Panc1 (cell line): ENCODE data around the gene NCAM1. TPM values are rescaled to one million over a fixed set of nuclear protein-coding genes. Genes with fewer than 3 reads are reported as not detected.

Experiments
- ATAC-seq: fragments of 200-7000 bp; cut with Tn5 transposase; 2 replicates; pipeline ENCODE4 v1.9.1; 2020; ENCODE audit warnings: mild to moderate bottlenecking, moderate library complexity
- BruUV-seq: library from RNA; stranded (reverse); fragments of 400-500 nt; replicated peaks from 2 replicates; lab custom pipeline; 2021; lab: Mats Ljungman, UMichigan
- CTCF ChIA-PET: fragments of 300-600 bp; sonication (Branson Sonifier 250); formaldehyde crosslinking; loops from one replicate; lab custom pipeline; 2022; ENCODE audit warnings: antibody characterized with exemption; lab: Charles Lee
- POLR2A ChIA-PET: fragments of 300-600 bp; sonication (Branson Sonifier 250); formaldehyde crosslinking; loops from one replicate; lab custom pipeline; 2022; ENCODE audit warnings: antibody characterized with exemption; lab: Charles Lee
- DNase-seq: peaks from one replicate; pipeline ENCODE4 v3.0.0-alpha.2; 2010; ENCODE audit warnings: low read depth, low spot score
- H3K27ac ChIP-seq: 2 replicates; pipeline ENCODE4 v1.5.1; 2011; ENCODE audit warnings: mild to moderate bottlenecking, low read length, inconsistent platforms
- H3K27me3 ChIP-seq: fragments of 200-500 bp; sonication (Bioruptor generic); 2 replicates; pipeline ENCODE4 v1.6.0; 2014; ENCODE audit warnings: low read length, inconsistent platforms; ENCODE audit not compliant: control insufficient read depth, insufficient read depth
- H3K36me3 ChIP-seq: fragments of 200-500 bp; sonication (Bioruptor generic); 2 replicates; pipeline ENCODE4 v1.5.1; 2014; ENCODE audit warnings: inconsistent platforms, mild to moderate bottlenecking, low read length, moderate library complexity; ENCODE audit not compliant: control insufficient read depth, insufficient read depth
- H3K4me1 ChIP-seq: 2 replicates; pipeline ENCODE4 v1.5.1; 2011; ENCODE audit warnings: inconsistent platforms, mild to moderate bottlenecking, low read length, moderate library complexity; ENCODE audit not compliant: control insufficient read depth, insufficient read depth
- H3K4me3 ChIP-seq, 2 experiments: 2 replicates each; pipeline ENCODE4 v1.5.1; 2011 to 2012; ENCODE audit warnings: low read depth in 2 of 2, low read length in 2 of 2, mild to moderate bottlenecking in 2 of 2, inconsistent platforms in 1 of 2, moderate library complexity in 1 of 2
- H3K9me3 ChIP-seq: fragments of 200-500 bp; sonication (Bioruptor generic); 2 replicates; pipeline ENCODE4 v1.5.1; 2014; ENCODE audit warnings: low read depth, mild to moderate bottlenecking, inconsistent platforms, low read length, moderate library complexity; ENCODE audit not compliant: control insufficient read depth, insufficient read depth
- POLR2AphosphoS5 ChIP-seq: IDR thresholded peaks from 2 replicates; pipeline ENCODE4 v1.6.1; 2012; ENCODE audit warnings: mild to moderate bottlenecking, low read depth, low read length, moderate library complexity
- SIN3A ChIP-seq: IDR thresholded peaks from 2 replicates; pipeline ENCODE4 v1.6.1; 2012; ENCODE audit warnings: low read depth, mild to moderate bottlenecking, low read length, moderate library complexity, borderline replicate concordance; ENCODE audit not compliant: insufficient read depth
- TCF7L2 ChIP-seq: IDR thresholded peaks from 2 replicates; pipeline ENCODE4 v1.6.1; 2011; ENCODE audit warnings: mild to moderate bottlenecking, low read depth, low read length, inconsistent platforms
- in situ Hi-C: cut with HindIII; loops from 2 replicates; pipeline ENCODE4 v1.10.0; 2016; ENCODE audit warnings: low sequenced_read_pairs, low pct_unique_long_range_greater_than_20kb
- intact Hi-C: fragments of 100-400 bp; cut with micrococcal nuclease; formaldehyde crosslinking; loops from one replicate; pipeline ENCODE4 v1.10.0; 2022; ENCODE audit not compliant: unreplicated experiment
- total RNA-seq: library from RNA; stranded (reverse); gene quantifications from one replicate; pipeline ENCODE4 v1.2.1, GENCODE V29; 2021; ENCODE audit not compliant: unreplicated experiment
- TF ChIP-seq, protein P1 (sequence below), 2 experiments: IDR thresholded peaks; 2 replicates each; pipeline ENCODE4 v1.6.1; 2011 to 2012; ENCODE audit warnings: low read depth in 2 of 2, control low read depth in 1 of 2, low read length in 1 of 2, mild to moderate bottlenecking in 1 of 2, moderate library complexity in 1 of 2; ENCODE audit not compliant: insufficient read depth in 1 of 2
- TF ChIP-seq, protein P2 (sequence below): fragments of 450-650 bp; IDR thresholded peaks from 2 replicates; pipeline ENCODE4 v1.5.1; 2017; ENCODE audit warnings: mild to moderate bottlenecking

NCAM1 gene
- total RNA-seq, 1 experiment from 2014 or later, result 0.18 TPM

GRCh38 chr11:113261709-113262475 lies 300.7 kb downstream of the NCAM1 start:
- Histone ChIP-seq H3K4me1 (no peaks in the 10 kb centered on the region), H3K27ac (no peak overlapping the region), H3K27me3 (no peaks in the 10 kb centered on the region), H3K9me3 (no peaks in the 10 kb centered on the region), H3K36me3 (no peaks in the 10 kb centered on the region), H3K4me3 (no peak overlapping the region)
- ChIA-PET POLR2A (no interaction called here), CTCF (no interaction called here)
- intact Hi-C loops (no loop called here), in situ Hi-C loops (no loop called here)
- no TSS peak for BruUV-seq
- no peak for DNase-seq
- TF ChIP-seq, protein P1, sequence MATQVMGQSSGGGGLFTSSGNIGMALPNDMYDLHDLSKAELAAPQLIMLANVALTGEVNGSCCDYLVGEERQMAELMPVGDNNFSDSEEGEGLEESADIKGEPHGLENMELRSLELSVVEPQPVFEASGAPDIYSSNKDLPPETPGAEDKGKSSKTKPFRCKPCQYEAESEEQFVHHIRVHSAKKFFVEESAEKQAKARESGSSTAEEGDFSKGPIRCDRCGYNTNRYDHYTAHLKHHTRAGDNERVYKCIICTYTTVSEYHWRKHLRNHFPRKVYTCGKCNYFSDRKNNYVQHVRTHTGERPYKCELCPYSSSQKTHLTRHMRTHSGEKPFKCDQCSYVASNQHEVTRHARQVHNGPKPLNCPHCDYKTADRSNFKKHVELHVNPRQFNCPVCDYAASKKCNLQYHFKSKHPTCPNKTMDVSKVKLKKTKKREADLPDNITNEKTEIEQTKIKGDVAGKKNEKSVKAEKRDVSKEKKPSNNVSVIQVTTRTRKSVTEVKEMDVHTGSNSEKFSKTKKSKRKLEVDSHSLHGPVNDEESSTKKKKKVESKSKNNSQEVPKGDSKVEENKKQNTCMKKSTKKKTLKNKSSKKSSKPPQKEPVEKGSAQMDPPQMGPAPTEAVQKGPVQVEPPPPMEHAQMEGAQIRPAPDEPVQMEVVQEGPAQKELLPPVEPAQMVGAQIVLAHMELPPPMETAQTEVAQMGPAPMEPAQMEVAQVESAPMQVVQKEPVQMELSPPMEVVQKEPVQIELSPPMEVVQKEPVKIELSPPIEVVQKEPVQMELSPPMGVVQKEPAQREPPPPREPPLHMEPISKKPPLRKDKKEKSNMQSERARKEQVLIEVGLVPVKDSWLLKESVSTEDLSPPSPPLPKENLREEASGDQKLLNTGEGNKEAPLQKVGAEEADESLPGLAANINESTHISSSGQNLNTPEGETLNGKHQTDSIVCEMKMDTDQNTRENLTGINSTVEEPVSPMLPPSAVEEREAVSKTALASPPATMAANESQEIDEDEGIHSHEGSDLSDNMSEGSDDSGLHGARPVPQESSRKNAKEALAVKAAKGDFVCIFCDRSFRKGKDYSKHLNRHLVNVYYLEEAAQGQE (IDR thresholded peaks at IDR 0.05; ENCODE audit: insufficient read depth in 1 of 2, low read depth in 2 of 2, low read length in 1 of 2), result no peak
- TF ChIP-seq SIN3A, result no peak
- TF ChIP-seq POLR2AphosphoS5, result no peak
- TF ChIP-seq, protein P2, sequence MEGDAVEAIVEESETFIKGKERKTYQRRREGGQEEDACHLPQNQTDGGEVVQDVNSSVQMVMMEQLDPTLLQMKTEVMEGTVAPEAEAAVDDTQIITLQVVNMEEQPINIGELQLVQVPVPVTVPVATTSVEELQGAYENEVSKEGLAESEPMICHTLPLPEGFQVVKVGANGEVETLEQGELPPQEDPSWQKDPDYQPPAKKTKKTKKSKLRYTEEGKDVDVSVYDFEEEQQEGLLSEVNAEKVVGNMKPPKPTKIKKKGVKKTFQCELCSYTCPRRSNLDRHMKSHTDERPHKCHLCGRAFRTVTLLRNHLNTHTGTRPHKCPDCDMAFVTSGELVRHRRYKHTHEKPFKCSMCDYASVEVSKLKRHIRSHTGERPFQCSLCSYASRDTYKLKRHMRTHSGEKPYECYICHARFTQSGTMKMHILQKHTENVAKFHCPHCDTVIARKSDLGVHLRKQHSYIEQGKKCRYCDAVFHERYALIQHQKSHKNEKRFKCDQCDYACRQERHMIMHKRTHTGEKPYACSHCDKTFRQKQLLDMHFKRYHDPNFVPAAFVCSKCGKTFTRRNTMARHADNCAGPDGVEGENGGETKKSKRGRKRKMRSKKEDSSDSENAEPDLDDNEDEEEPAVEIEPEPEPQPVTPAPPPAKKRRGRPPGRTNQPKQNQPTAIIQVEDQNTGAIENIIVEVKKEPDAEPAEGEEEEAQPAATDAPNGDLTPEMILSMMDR, result no peak
- TF ChIP-seq TCF7L2, result no peak
- ATAC-seq, result no peak

DNA sequence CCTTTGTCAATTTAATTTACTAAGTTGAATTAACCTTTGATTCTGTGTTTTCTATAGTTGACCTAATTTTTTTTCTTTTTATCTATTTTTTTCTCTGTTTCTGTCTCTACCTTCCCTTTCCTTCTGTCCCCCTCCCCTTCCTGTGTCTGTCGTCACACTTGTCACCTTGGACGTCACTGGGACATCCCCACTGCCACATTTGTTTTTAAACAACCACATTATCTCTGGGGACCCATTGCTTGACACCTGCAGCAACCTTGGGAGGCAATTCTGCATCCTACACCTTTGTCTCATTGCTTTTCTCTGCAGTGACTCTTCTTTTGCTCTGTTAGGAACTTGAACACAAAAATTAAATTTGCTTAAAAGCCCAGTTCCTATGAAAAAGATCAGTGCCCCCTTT lies 301.4 kb downstream of the NCAM1 start:
- Histone ChIP-seq H3K36me3 (no peaks in the 10 kb centered on the region), H3K27me3 (no peaks in the 10 kb centered on the region), H3K9me3 (no peaks in the 10 kb centered on the region), H3K4me1 (no peaks in the 10 kb centered on the region), H3K27ac (no peak overlapping the region), H3K4me3 (no peak overlapping the region)
- DNase-seq (no peak), ATAC-seq (no peak)
- CTCF ChIA-PET, result no interaction called here
- in situ Hi-C loops, result no loop called here
- TF ChIP-seq, protein P1 (IDR thresholded peaks at IDR 0.05; ENCODE audit: insufficient read depth in 1 of 2, low read depth in 2 of 2, low read length in 1 of 2), result no peak
- no peak for TF ChIP-seq TCF7L2
- TF ChIP-seq POLR2AphosphoS5, result no peak
- TF ChIP-seq SIN3A, result no peak
- TF ChIP-seq, protein P2, result no peak
- BruUV-seq, result no TSS peak
- intact Hi-C loops, result no loop called here
- POLR2A ChIA-PET, result no interaction called here
